WERI-Rb-1 (cell line): Measurements from ENCODE around the gene MAPK8IP1.

Source experiments
- DNase-seq: peaks from one replicate; pipeline ENCODE4 v3.0.0-alpha.2; 2020
- H3K27ac ChIP-seq: fragments of 250-450 bp; sonication (Bioruptor Pico); 2 replicates; pipeline ENCODE4 v1.5.1; 2020; ENCODE audit warnings: mild to moderate bottlenecking, moderate library complexity
- H3K27me3 ChIP-seq: fragments of 250-450 bp; sonication (Bioruptor Pico); 2 replicates; pipeline ENCODE4 v1.5.1; 2021; ENCODE audit warnings: mild to moderate bottlenecking, low read depth, moderate library complexity; ENCODE audit not compliant: insufficient read depth, severe bottlenecking
- H3K36me3 ChIP-seq: fragments of 250-450 bp; sonication (Bioruptor Pico); 2 replicates; pipeline ENCODE4 v1.5.1; 2020; ENCODE audit warnings: mild to moderate bottlenecking, moderate library complexity
- H3K4me3 ChIP-seq: 2 replicates; pipeline ENCODE4 v1.5.1; 2011; ENCODE audit warnings: low read depth, mild to moderate bottlenecking, control low read depth, low read length
- H3K9me3 ChIP-seq: fragments of 250-450 bp; sonication (Bioruptor Pico); 2 replicates; pipeline ENCODE4 v1.5.1; 2021; ENCODE audit warnings: mild to moderate bottlenecking, moderate library complexity; ENCODE audit not compliant: severe bottlenecking
- CTCF ChIP-seq: IDR thresholded peaks from 2 replicates; pipeline ENCODE4 v1.5.1; 2011; ENCODE audit warnings: low read depth, mild to moderate bottlenecking, control low read depth, inconsistent platforms, low read length

The MAPK8IP1 gene

GRCh38 chr11:45864041-45864440, 21.4 kb upstream of the MAPK8IP1 start:
- Histone ChIP-seq H3K27ac (no peak overlapping the region), H3K4me3 (no peak overlapping the region), H3K36me3 (peaks cover 41% of the 10 kb centered on the region), H3K9me3 (no peaks in the 10 kb centered on the region), H3K27me3 (no peaks in the 10 kb centered on the region)
- TF ChIP-seq CTCF, result no peak
- DNase-seq, result no peak

- Histone ChIP-seq H3K4me3 (no peak overlapping the region), H3K36me3 (peaks cover 51% of the 10 kb centered on the region), H3K9me3 (no peaks in the 10 kb centered on the region), H3K27me3 (no peaks in the 10 kb centered on the region), H3K27ac (no peak overlapping the region)
- no peak for TF ChIP-seq CTCF
- no peak for DNase-seq
These were observed 15.9 kb upstream of the MAPK8IP1 start for GRCh38 chr11:45869551-45869950.

- Histone ChIP-seq H3K9me3 (no peaks in the 10 kb centered on the region), H3K4me3 (no peak overlapping the region), H3K36me3 (peaks cover 51% of the 10 kb centered on the region), H3K27ac (no peak overlapping the region), H3K27me3 (no peaks in the 10 kb centered on the region)
- TF ChIP-seq CTCF, result no peak
- DNase-seq, result no peak
These were observed 14.7 kb upstream of the MAPK8IP1 start for GRCh38 chr11:45870706-45871105.

DNA sequence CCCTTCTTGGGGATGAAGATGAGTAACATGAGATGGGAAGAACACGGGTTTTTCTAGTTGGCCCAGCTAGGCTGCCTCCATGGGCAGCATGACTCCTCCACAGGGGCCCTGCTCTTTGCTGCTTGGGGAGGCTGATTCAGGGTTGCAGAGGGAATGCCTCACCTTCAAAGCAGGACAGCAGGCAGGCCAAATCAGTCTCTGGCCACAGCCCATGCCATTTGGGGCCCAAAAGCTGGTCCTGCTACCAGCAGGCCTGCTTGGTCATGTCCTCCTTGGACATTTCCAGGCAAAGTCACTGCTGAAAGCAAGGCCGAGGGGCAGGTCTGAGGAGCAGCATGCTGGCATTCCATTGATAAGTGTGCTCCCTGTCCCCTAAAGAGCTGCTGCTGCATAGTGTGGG, 13.8 kb upstream of the MAPK8IP1 start:
- TF ChIP-seq CTCF, result no peak
- no peaks in the 10 kb centered on the region for H3K9me3 ChIP-seq
- H3K27ac ChIP-seq, result no peak overlapping the region
- peaks cover 51% of the 10 kb centered on the region for H3K36me3 ChIP-seq
- no peaks in the 10 kb centered on the region for H3K27me3 ChIP-seq
- H3K4me3 ChIP-seq, result no peak overlapping the region
- DNase-seq, result no peak

DNA sequence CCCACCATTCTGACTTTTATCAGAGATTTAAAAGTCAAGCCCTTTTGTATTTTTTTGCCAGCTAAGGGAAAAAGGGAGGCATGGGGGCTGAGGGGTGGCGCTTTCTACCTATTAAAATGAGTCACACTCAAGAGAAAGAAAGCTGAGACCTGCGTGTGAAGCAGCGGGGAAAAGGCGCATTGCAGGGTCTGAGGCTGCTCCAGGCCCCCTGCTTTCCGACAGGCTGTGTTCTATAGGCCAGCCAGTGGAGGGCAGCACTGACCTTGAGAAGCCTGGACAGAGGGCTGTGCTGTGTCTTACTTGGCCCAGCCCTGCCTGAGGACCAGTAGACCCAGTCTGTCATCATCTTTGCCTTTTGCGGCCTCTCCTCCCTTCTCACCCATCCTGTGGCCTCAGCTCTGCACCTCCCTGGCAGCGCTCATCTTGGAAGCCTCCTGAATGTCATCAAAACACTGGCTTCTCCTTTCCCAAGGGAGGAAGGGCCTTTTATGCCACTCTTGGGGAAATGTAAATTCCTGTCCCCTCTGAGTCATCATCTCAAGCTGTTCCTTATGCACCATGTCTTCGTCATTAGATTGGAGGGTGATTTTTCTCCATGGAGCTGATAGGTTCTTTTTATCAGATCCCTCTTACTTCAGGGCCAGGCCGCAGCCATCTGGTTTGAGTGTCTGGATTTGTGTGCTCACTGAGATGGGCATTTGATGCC, 12.6 kb upstream of the MAPK8IP1 start:
- TF ChIP-seq CTCF, result peak; percentile 94
- no peaks in the 10 kb centered on the region for H3K27me3 ChIP-seq
- no peak overlapping the region for H3K27ac ChIP-seq
- peak; percentile 79 for DNase-seq
- H3K36me3 ChIP-seq, result peaks cover 43% of the 10 kb centered on the region
- no peaks in the 10 kb centered on the region for H3K9me3 ChIP-seq
- H3K4me3 ChIP-seq, result no peak overlapping the region

GRCh38 chr11:45876401-45876800, 9.1 kb upstream of the MAPK8IP1 start:
- TF ChIP-seq CTCF, result no peak
- Histone ChIP-seq H3K27me3 (no peaks in the 10 kb centered on the region), H3K4me3 (no peak overlapping the region), H3K27ac (no peak overlapping the region; the same call in 1 of the 2 replicates), H3K9me3 (no peaks in the 10 kb centered on the region), H3K36me3 (peaks cover 17% of the 10 kb centered on the region)
- DNase-seq, result no peak
